Naive B cell (primary cell): ENCODE results near the gene SORL1. TPM values are rescaled to one million over a fixed set of nuclear protein-coding genes. Genes with fewer than 3 reads are reported as not detected.
"Not testable (repeated sequence)": the region's sequence is repeated elsewhere in the genome, so short reads cannot be mapped to it uniquely, and the experiment has no call there.

Experiments used
- ATAC-seq, 2 donors: fragments of 150-1000 bp; cut with Tn5 transposase; 2 replicates each; pipeline ENCODE4 v1.10.0; 2021; ENCODE audit warnings: low read depth in 2 of 2, mild to moderate bottlenecking in 2 of 2, moderate library complexity in 2 of 2
- DNase-seq: peaks from one replicate; pipeline ENCODE4 v3.0.0; 2022
- H3K27ac Mint-ChIP-seq, 6 donors: one replicate each; pipeline ENCODE4 v1.8.0; 2020 to 2022; ENCODE audit warnings: mild to moderate bottlenecking in 6 of 6, mixed read lengths in 6 of 6, moderate library complexity in 5 of 6, inconsistent platforms in 2 of 6
- H3K27me3 Mint-ChIP-seq, 3 donors: one replicate each; pipeline ENCODE4 v1.8.0; 2021 to 2022; ENCODE audit warnings: mixed read lengths in 3 of 3, mild to moderate bottlenecking in 1 of 3
- H3K36me3 Mint-ChIP-seq, 2 donors: one replicate each; pipeline ENCODE4 v1.8.0; 2020 to 2022; ENCODE audit warnings: mixed read lengths in 2 of 2, inconsistent platforms in 1 of 2, mild to moderate bottlenecking in 1 of 2
- H3K4me1 Mint-ChIP-seq, 3 donors: one replicate each; pipeline ENCODE4 v1.8.0; 2020 to 2022; ENCODE audit warnings: mixed read lengths in 3 of 3, inconsistent platforms in 1 of 3, mild to moderate bottlenecking in 1 of 3, moderate library complexity in 1 of 3
- H3K4me3 Mint-ChIP-seq, 8 donors: one replicate each; pipeline ENCODE4 v1.8.0; 2020 to 2022; ENCODE audit warnings: mild to moderate bottlenecking in 8 of 8, mixed read lengths in 8 of 8, moderate library complexity in 8 of 8, inconsistent platforms in 2 of 8
- H3K9me3 Mint-ChIP-seq, 7 donors: one replicate each; pipeline ENCODE4 v1.8.0; 2020 to 2022; ENCODE audit warnings: mixed read lengths in 7 of 7, mild to moderate bottlenecking in 5 of 7, inconsistent platforms in 2 of 7, moderate library complexity in 1 of 7
- polyA plus RNA-seq, 6 donors: library from polyadenylated mRNA; unstranded; fragments of 300-500 nt; fragmentation: Illumina TruSeq; gene quantifications; one replicate each; pipeline ENCODE4 v1.2.3, GENCODE V29; 2021; ENCODE audit warnings: low read depth in 6 of 6

Gene SORL1
- polyA plus RNA-seq, 6 donors from 2014 or later = 61.7 to 102 (median 83.8) TPM

DNA sequence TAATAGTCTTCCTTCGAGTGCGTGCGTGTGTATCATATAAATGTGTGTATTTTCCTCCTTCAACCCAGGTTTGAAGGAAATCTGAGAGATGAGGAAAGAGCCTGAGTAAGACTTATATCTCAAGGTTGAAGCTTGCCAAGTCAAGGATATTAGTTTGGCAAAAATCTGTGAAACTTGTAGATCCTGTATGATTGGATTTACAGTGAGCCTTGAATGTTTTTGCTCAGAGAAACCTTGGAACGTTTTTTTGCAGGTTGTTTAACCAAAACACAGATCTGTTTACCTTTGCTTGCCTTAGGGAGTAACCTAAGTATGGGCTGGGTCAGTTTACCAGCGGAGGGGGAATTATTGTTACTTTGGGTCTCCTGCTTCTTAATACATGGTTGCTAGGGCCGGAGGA is 36.5 kb downstream of the SORL1 start:
- H3K4me3 Mint-ChIP-seq = no peak overlapping the region

GRCh38 chr11:121489823-121490222 is 37.7 kb downstream of the SORL1 start:
- ATAC-seq (no peak), DNase-seq (no peak)
- Mint-ChIP-seq H3K27me3 (no peaks in the 10 kb centered on the region), H3K4me1 (peaks cover 65 to 74% (median 71%) of the 10 kb centered on the region in 3 donors), H3K27ac (no peak overlapping the region), H3K36me3 (peaks cover 18 to 34% of the 10 kb centered on the region in 2 donors), H3K4me3 (no peak overlapping the region), H3K9me3 (no peaks in the 10 kb centered on the region)

More for the DNA sequence above, 36.5 kb downstream of the SORL1 start:
- ATAC-seq (no peak), DNase-seq (no peak)
- peak overlapping the region in 3 of 6 donors; percentile 29 to 82 (median 42) for H3K27ac Mint-ChIP-seq
- H3K4me1 Mint-ChIP-seq = peaks cover 63 to 74% (median 71%) of the 10 kb centered on the region in 3 donors
- H3K27me3 Mint-ChIP-seq = no peaks in the 10 kb centered on the region
- peaks cover 0 to 3% (median 0%) of the 10 kb centered on the region in 7 donors for H3K9me3 Mint-ChIP-seq
- peaks cover 25 to 44% of the 10 kb centered on the region in 2 donors for H3K36me3 Mint-ChIP-seq

GRCh38 chr11:121494355-121495099 is 42.4 kb downstream of the SORL1 start:
- Mint-ChIP-seq H3K27me3 (no peaks in the 10 kb centered on the region), H3K9me3 (no peaks in the 10 kb centered on the region), H3K4me1 (peaks cover 63 to 90% (median 68%) of the 10 kb centered on the region in 3 donors), H3K27ac (peak overlapping the region in 5 of 6 donors; percentile 59 to 95 (median 86)), H3K4me3 (peak overlapping the region; percentile 72 to 90 (median 86)), H3K36me3 (peaks cover 26 to 27% of the 10 kb centered on the region in 2 donors)
- DNase-seq (peak; percentile 71), ATAC-seq (peak; percentile 97 to 99)

DNA sequence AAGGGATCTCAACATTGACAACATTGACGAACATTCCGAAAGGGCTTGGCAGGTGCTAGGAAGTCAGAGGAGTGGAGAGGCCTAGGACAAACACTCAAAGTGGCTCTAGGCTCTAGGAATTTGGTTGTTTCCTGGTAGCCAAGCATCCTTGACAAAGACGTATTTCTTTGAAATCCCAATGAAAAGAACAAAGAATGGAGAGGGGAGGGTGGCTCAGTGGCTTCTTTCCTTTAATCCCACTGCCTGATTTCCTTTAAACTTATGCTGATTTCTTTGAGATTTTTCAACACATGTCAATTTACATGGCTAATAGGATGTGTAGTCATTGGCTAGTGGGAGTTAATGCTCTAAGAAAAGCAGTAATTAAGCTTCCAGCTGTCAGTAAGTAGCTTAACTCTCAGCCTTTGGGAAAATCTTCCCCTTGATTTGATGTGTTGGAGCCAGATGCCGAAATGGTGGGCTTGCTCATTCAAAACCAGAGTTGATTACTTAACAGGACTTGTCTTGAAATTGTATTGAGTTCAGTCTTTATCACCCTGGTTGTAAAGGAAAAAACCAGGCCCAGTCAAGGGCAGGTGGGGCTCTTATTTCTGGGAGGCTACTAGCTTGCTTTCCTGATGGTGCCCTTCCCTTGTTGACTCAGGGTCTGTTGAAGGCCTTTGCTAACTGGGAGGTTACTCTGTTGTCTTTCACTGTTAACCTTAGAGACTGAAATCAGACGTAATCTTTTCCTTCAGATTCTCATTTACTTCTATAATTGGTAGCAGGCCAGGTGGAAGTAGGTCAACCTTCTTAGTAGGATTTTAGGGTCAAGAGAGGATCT is 45.3 kb downstream of the SORL1 start:
- Mint-ChIP-seq H3K9me3 (peaks cover 2 to 8% (median 4%) of the 10 kb centered on the region in 7 donors), H3K4me1 (peaks cover 53 to 80% (median 60%) of the 10 kb centered on the region in 3 donors), H3K4me3 (peak overlapping the region in 3 of 8 donors; percentile 12 to 56 (median 20)), H3K36me3 (peaks cover 36 to 42% of the 10 kb centered on the region in 2 donors), H3K27ac (peak overlapping the region in 1 of 6 donors; percentile 26), H3K27me3 (no peaks in the 10 kb centered on the region)
- ATAC-seq (no peak), DNase-seq (no peak)

DNA sequence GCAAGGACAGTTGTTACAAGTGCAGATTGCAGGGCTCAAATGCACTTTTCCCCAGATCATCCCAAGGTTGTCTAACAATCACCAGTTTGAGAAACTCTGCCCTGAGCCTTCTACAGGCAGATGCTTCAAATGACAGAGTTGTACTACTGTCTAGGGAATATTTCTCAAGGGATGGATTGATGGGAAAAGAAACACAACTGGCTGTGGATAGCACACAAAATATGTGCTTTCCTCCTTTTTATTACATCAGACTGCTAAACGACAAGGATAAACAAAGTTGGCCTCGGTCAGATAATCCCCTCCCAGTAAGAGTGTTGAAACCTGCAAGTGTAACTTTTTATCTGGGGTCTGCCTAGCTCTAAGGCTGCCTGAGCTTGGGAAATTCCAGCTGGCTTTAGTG is 47.3 kb downstream of the SORL1 start:
- Mint-ChIP-seq H3K36me3 (peaks cover 36 to 44% of the 10 kb centered on the region in 2 donors), H3K27ac (peak overlapping the region in 1 of 6 donors; percentile 84), H3K4me1 (peaks cover 40 to 65% (median 46%) of the 10 kb centered on the region in 3 donors), H3K27me3 (no peaks in the 10 kb centered on the region), H3K4me3 (no peak overlapping the region), H3K9me3 (peaks cover 3 to 9% (median 6%) of the 10 kb centered on the region in 7 donors)
- ATAC-seq (no peak), DNase-seq (no peak)

DNA sequence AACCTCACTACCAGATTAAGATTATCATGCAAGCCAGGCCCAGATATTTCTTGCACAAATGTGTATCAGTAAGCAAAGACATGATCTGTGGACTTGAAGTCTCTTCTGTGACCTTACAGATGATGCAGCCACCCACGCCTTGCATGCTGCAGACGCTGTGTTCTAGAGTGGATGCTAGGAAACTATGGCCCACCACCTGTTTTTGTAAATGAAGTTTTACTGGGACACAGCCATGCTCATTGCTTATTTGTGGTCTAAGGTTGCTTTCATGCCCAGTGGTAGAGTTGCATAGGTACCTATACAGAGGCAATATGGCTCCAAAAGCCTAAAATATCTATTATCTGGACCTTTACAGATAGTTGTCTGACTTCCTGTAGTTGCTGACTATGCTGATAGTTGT is 48.2 kb downstream of the SORL1 start:
- peaks cover 4 to 17% (median 8%) of the 10 kb centered on the region in 7 donors for H3K9me3 Mint-ChIP-seq
- no peaks in the 10 kb centered on the region for H3K27me3 Mint-ChIP-seq
- peaks cover 33 to 65% (median 37%) of the 10 kb centered on the region in 3 donors for H3K4me1 Mint-ChIP-seq
- H3K4me3 Mint-ChIP-seq = no peak overlapping the region
- H3K27ac Mint-ChIP-seq = no peak overlapping the region
- no peak for ATAC-seq
- DNase-seq = no peak
- H3K36me3 Mint-ChIP-seq = peaks cover 41 to 53% of the 10 kb centered on the region in 2 donors

GRCh38 chr11:121500717-121501116 is 48.6 kb downstream of the SORL1 start:
- ATAC-seq (no peak), DNase-seq (no peak)
- Mint-ChIP-seq H3K36me3 (peaks cover 43 to 55% of the 10 kb centered on the region in 2 donors), H3K9me3 (peaks cover 6 to 22% (median 9%) of the 10 kb centered on the region in 7 donors), H3K27ac (no peak overlapping the region), H3K27me3 (no peaks in the 10 kb centered on the region), H3K4me3 (no peak overlapping the region), H3K4me1 (peaks cover 28 to 62% (median 33%) of the 10 kb centered on the region in 3 donors)

DNA sequence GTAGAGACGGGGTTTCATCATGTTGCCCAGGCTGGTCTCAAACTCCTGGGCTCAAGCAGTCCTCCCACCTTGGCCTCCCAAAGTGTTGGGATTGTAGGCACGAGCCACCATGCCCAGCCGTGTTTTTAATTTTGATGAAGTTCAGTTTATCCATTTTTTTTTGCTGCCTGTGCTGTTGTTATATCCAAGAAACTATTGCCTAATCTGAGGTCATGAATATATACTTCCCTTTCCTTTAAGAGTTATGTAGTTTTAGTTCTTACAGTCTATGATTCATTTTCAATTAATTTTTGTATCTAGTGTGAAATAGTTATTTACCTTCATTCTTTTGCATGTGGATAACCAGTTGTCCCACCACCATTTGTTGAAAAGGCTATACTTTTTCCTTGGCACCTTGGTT is 50.9 kb downstream of the SORL1 start:
- no peak for ATAC-seq
- Mint-ChIP-seq H3K4me3 (no peak overlapping the region), H3K27me3 (no peaks in the 10 kb centered on the region), H3K27ac (no peak overlapping the region), H3K36me3 (peaks cover 49 to 53% of the 10 kb centered on the region in 2 donors), H3K9me3 (peaks cover 12 to 37% (median 24%) of the 10 kb centered on the region in 7 donors), H3K4me1 (peaks cover 18 to 43% (median 19%) of the 10 kb centered on the region in 3 donors)
- DNase-seq = no peak

DNA sequence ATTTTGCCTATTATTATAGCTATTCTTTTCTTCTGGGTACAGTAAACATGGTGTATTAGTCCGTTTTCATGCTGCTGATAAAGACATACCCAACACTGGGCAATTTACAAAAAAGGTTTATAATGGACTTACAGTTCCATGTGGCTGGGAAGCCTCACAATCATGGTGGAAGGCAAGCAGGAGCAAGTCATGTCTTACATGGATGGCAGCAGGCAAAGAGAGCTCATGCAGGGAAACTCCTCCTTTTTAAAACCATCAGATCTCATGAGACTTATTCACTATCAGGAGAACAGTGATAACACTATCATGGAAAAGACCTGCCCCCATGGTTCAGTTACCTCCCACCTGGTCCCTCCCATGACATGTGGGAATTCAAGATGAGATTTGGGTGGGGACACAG is 54.1 kb downstream of the SORL1 start:
- peaks cover 11 to 34% (median 11%) of the 10 kb centered on the region in 3 donors for H3K4me1 Mint-ChIP-seq
- DNase-seq, H3K27ac Mint-ChIP-seq, ATAC-seq, H3K27me3 Mint-ChIP-seq: not testable (repeated sequence)
- H3K4me3 Mint-ChIP-seq = peak overlapping the region in 1 of 8 donors; percentile 30
- H3K36me3 Mint-ChIP-seq = peaks cover 44 to 46% of the 10 kb centered on the region in 2 donors
- peaks cover 9 to 39% (median 24%) of the 10 kb centered on the region in 7 donors for H3K9me3 Mint-ChIP-seq

GRCh38 chr11:121508449-121508848 is 56.3 kb downstream of the SORL1 start:
- DNase-seq (no peak), ATAC-seq (no peak)
- Mint-ChIP-seq H3K9me3 (peaks cover 6 to 35% (median 19%) of the 10 kb centered on the region in 7 donors), H3K4me1 (peaks cover 22 to 46% (median 23%) of the 10 kb centered on the region in 3 donors), H3K27ac (no peak overlapping the region), H3K36me3 (peaks cover 43 to 54% of the 10 kb centered on the region in 2 donors), H3K27me3 (no peaks in the 10 kb centered on the region), H3K4me3 (no peak overlapping the region)

DNA sequence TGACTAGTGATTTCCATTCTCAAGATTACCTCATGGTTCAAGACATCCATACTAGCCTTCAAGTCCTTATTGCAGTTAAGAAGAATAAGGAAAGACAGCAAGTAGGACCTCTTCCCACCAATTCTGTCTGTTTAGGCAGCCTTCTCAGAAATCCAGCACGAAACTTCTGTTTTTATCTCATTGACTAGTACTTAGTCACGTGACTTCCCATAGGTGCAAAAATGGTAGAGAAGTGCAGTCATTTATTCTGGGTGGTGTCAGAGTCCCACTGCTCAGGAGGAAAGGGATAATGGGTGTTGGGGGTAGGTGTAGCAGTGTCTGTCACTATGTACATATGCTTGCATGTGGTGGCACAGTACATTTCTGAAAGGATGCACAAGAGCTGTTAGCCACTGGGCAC is 58.3 kb downstream of the SORL1 start:
- peaks cover 45 to 63% of the 10 kb centered on the region in 2 donors for H3K36me3 Mint-ChIP-seq
- DNase-seq = no peak
- peak overlapping the region in 1 of 6 donors; percentile 23 for H3K27ac Mint-ChIP-seq
- no peak overlapping the region for H3K4me3 Mint-ChIP-seq
- no peak for ATAC-seq
- H3K9me3 Mint-ChIP-seq = peaks cover 6 to 25% (median 16%) of the 10 kb centered on the region in 7 donors
- peaks cover 29 to 41% (median 33%) of the 10 kb centered on the region in 3 donors for H3K4me1 Mint-ChIP-seq
- H3K27me3 Mint-ChIP-seq = no peaks in the 10 kb centered on the region

- Mint-ChIP-seq H3K27me3 (no peaks in the 10 kb centered on the region), H3K4me1 (peaks cover 33 to 45% (median 39%) of the 10 kb centered on the region in 3 donors), H3K36me3 (peaks cover 35 to 59% of the 10 kb centered on the region in 2 donors), H3K27ac (peak overlapping the region in 2 of 6 donors; percentile 27 to 77), H3K9me3 (peaks cover 0 to 5% (median 0%) of the 10 kb centered on the region in 7 donors), H3K4me3 (peak overlapping the region in 2 of 8 donors; percentile 3 to 12)
- DNase-seq (no peak), ATAC-seq (no peak)
Measured at GRCh38 chr11:121512468-121513465, 60.7 kb downstream of the SORL1 start.
